Kidney (tissue), 14 donors: Measurements from ENCODE around the gene GLT6D1. TPM values are rescaled to one million over a fixed set of nuclear protein-coding genes. Genes with fewer than 3 reads are reported as not detected.

Source experiments
- DNase-seq, 5 donors: peaks; one replicate each; pipeline ENCODE4 v3.0.0-alpha.2; 2013 to 2020
- FAIRE-seq: peaks from 2 replicates; lab custom pipeline; 2012; peaks lifted over from hg19 to GRCh38; lab: Jason Lieb, UNC
- H3K27ac ChIP-seq, 2 donors: one replicate each; pipeline ENCODE4 v1.7.0; 2013; ENCODE audit warnings: low read depth in 2 of 2, low read length in 2 of 2, inconsistent platforms in 1 of 2
- H3K27me3 ChIP-seq: one replicate; pipeline ENCODE4 v1.7.1; 2013; ENCODE audit warnings: low read length, inconsistent platforms; ENCODE audit not compliant: control insufficient read depth, insufficient read depth
- H3K36me3 ChIP-seq, 3 donors: one replicate each; pipeline versions ENCODE4 v1.7.0 to v1.7.1; 2013; ENCODE audit warnings: low read length in 3 of 3, control low read depth in 1 of 3, inconsistent platforms in 1 of 3; ENCODE audit not compliant: insufficient read depth in 3 of 3, control insufficient read depth in 2 of 3
- H3K4me1 ChIP-seq, 3 donors: one replicate each; pipeline versions ENCODE4 v1.7.0 to v1.7.1; 2013; ENCODE audit warnings: low read length in 3 of 3, inconsistent platforms in 1 of 3, low read depth in 1 of 3; ENCODE audit not compliant: control insufficient read depth in 2 of 3, insufficient read depth in 2 of 3
- H3K4me3 ChIP-seq, 3 donors: one replicate each; pipeline versions ENCODE4 v1.7.0 to v1.8.1; 2013; ENCODE audit warnings: low read length in 3 of 3, control low read depth in 1 of 3, inconsistent platforms in 1 of 3
- H3K9ac ChIP-seq, 3 donors: one replicate each; pipeline versions ENCODE4 v1.7.0 to v1.7.1; 2013; ENCODE audit warnings: low read length in 3 of 3, control low read depth in 1 of 3, inconsistent platforms in 1 of 3
- H3K9me3 ChIP-seq, 3 donors: one replicate each; pipeline versions ENCODE4 v1.7.0 to v1.7.1; 2013; ENCODE audit warnings: low read length in 3 of 3, control low read depth in 1 of 3, inconsistent platforms in 1 of 3; ENCODE audit not compliant: control insufficient read depth in 2 of 3, insufficient read depth in 1 of 3
- intact Hi-C: fragments of 100-400 bp; cut with DNase I; formaldehyde crosslinking; loops from one replicate; pipeline ENCODE4 v1.11.1; 2022
- polyA plus RNA-seq: library from polyadenylated mRNA; stranded (reverse); fragments of 350-450 nt; fragmentation: Illumina TruSeq; extraction: RNeasy Lipid Tissue Mini Kit (QIAGEN cat#74804); gene quantifications from one replicate; pipeline ENCODE4 v1.2.3, GENCODE V29; 2014; ENCODE audit warnings: low read depth, low replicate concordance; ENCODE audit not compliant: insufficient read depth
- total RNA-seq: library from RNA; stranded (reverse); fragmentation: NEBNext Ultra II Directional; extraction: Animal tissue kit (Norgen Biotek cat#: 25700); gene quantifications from one replicate; pipeline ENCODE4 v1.2.1, GENCODE V29; 2021
- TF ChIP-seq, protein P1 (sequence below): IDR thresholded peaks from 3 replicates; pipeline ENCODE4 v1.5.1; 2012; ENCODE audit warnings: mild to moderate bottlenecking, moderate library complexity, borderline replicate concordance; ENCODE audit not compliant: insufficient read depth; ENCODE audit errors: extremely low read depth
- donor health status: control.
- donor health status: control.
- donor health status: control.
- donor health status: control.
- donor health status: control.
- donor health status: DM: yes; HTN: yes; CAD: no.
- donor health status: Normal renal cell carcinoma (clear cell type).

Gene GLT6D1
- total and polyA plus RNA-seq, 2 donors from 2014 or later = not detected

DNA sequence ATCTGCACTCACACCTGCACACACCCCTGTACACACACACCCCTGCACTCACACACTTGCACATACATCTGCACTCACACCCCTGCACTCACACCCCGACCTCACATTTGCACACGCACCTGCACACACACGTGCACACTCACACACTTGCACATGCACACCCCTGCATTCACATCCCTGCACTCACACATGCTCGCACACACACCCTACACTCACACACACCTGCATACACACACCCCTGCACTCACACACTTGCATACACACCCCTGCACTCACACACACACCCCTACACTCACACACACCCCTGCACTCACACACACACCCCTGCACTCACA lies 27.5 kb downstream of the GLT6D1 start:
- Histone ChIP-seq H3K27me3 (no peaks in the 10 kb centered on the region), H3K4me1 (no peaks in the 10 kb centered on the region), H3K36me3 (no peaks in the 10 kb centered on the region), H3K27ac (no peak overlapping the region), H3K4me3 (no peak overlapping the region), H3K9me3 (no peaks in the 10 kb centered on the region), H3K9ac (no peak overlapping the region)
- no peak for FAIRE-seq
- TF ChIP-seq, protein P1, sequence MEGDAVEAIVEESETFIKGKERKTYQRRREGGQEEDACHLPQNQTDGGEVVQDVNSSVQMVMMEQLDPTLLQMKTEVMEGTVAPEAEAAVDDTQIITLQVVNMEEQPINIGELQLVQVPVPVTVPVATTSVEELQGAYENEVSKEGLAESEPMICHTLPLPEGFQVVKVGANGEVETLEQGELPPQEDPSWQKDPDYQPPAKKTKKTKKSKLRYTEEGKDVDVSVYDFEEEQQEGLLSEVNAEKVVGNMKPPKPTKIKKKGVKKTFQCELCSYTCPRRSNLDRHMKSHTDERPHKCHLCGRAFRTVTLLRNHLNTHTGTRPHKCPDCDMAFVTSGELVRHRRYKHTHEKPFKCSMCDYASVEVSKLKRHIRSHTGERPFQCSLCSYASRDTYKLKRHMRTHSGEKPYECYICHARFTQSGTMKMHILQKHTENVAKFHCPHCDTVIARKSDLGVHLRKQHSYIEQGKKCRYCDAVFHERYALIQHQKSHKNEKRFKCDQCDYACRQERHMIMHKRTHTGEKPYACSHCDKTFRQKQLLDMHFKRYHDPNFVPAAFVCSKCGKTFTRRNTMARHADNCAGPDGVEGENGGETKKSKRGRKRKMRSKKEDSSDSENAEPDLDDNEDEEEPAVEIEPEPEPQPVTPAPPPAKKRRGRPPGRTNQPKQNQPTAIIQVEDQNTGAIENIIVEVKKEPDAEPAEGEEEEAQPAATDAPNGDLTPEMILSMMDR = no peak
- intact Hi-C loops = no loop called here
- DNase-seq = no peak

DNA sequence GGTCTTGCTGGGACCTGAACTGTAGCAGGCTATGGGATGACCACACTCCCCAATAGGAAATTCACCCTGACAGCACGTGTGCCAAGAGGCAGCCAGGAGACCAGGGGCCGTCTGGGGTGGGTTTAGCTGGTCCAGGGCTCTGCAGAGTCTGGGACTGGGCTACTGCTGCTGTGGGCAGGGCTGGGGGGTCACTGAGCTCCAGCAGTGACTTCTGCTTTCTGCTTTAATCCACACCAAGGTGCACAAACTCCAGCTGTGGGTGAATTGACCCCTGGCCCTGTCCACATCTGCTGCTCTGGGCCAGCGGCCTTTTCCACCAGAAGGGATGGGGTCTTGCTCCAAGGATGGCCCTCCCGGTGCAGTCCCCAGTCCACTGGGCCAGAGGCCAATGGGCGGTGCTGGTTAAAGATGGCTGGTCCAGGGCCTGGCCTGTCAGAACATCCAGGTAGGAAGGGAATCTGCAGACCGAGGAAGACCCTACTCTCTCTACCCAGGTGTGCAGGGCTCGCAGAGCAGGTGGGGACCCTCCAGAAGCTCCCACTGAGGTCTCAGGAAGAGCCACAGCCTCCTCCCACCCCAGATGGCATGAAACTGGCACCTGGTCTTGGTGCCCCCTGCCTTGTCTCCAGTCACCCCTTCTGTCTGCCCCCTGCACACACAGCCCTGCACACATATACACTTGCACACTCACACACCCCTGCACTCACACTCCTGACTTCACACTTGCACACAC lies 28.0 kb downstream of the GLT6D1 start:
- H3K27me3 ChIP-seq = no peaks in the 10 kb centered on the region

GRCh38 chr9:135610290-135611141 lies 28.8 kb downstream of the GLT6D1 start:
- Histone ChIP-seq H3K36me3 (no peaks in the 10 kb centered on the region), H3K9ac (no peak overlapping the region), H3K27ac (no peak overlapping the region), H3K4me1 (no peaks in the 10 kb centered on the region), H3K4me3 (no peak overlapping the region), H3K27me3 (no peaks in the 10 kb centered on the region), H3K9me3 (no peaks in the 10 kb centered on the region)
- intact Hi-C loops = no loop called here
- DNase-seq (no peak), FAIRE-seq (no peak)
- TF ChIP-seq, protein P1 = no peak

More for the DNA sequence above, 28.0 kb downstream of the GLT6D1 start:
- H3K9me3 ChIP-seq = no peaks in the 10 kb centered on the region
- no peaks in the 10 kb centered on the region for H3K36me3 ChIP-seq
- H3K9ac ChIP-seq = no peak overlapping the region
- intact Hi-C loops = no loop called here
- H3K4me3 ChIP-seq = no peak overlapping the region
- TF ChIP-seq, protein P1 = no peak
- FAIRE-seq (no peak), DNase-seq (no peak)
- no peaks in the 10 kb centered on the region for H3K4me1 ChIP-seq
- H3K27ac ChIP-seq = no peak overlapping the region
